Mesendoderm (in vitro differentiated cells): ENCODE measurements around the gene SLC22A9. TPM values are rescaled to one million over a fixed set of nuclear protein-coding genes. Genes with fewer than 3 reads are reported as not detected.
"Not testable (repeated sequence)": the region's sequence is repeated elsewhere in the genome, so short reads cannot be mapped to it uniquely, and the experiment has no call there.

Experiments
- DNase-seq: peaks from one replicate; pipeline ENCODE4 v3.0.0; 2013
- H2AK5ac ChIP-seq: 2 replicates; pipeline ENCODE4 v1.6.1; 2013; ENCODE audit warnings: low read length, inconsistent platforms
- H2BK120ac ChIP-seq: 2 replicates; pipeline ENCODE4 v1.6.1; 2013; ENCODE audit warnings: low read depth, mild to moderate bottlenecking, low read length, moderate library complexity, mixed read lengths
- H2BK15ac ChIP-seq: replicated peaks from 2 replicates; pipeline ENCODE4 v1.6.1; 2013; ENCODE audit warnings: low read depth, mild to moderate bottlenecking, moderate library complexity
- H2BK5ac ChIP-seq: 2 replicates; pipeline ENCODE4 v1.6.1; 2013; ENCODE audit warnings: low read length, inconsistent platforms
- H3K18ac ChIP-seq: 2 replicates; pipeline ENCODE4 v1.6.1; 2013; ENCODE audit warnings: mild to moderate bottlenecking, low read length, mixed read lengths
- H3K23ac ChIP-seq: one replicate; pipeline ENCODE4 v1.6.1; 2013; ENCODE audit warnings: low read length
- H3K27ac ChIP-seq: 2 replicates; pipeline ENCODE4 v1.5.1; 2013; ENCODE audit warnings: low read depth, mild to moderate bottlenecking, inconsistent platforms, low read length, moderate library complexity
- H3K27me3 ChIP-seq: 2 replicates; pipeline ENCODE4 v1.6.1; 2013; ENCODE audit warnings: low read length, control low read depth, mild to moderate bottlenecking, inconsistent platforms; ENCODE audit not compliant: insufficient read depth, poor library complexity
- H3K36me3 ChIP-seq: 2 replicates; pipeline ENCODE4 v1.6.1; 2013; ENCODE audit warnings: low read length, inconsistent platforms; ENCODE audit not compliant: control insufficient read depth, insufficient read depth
- H3K4ac ChIP-seq: one replicate; pipeline ENCODE4 v1.6.1; 2013; ENCODE audit warnings: low read depth, mild to moderate bottlenecking, low read length, moderate library complexity
- H3K4me1 ChIP-seq: 2 replicates; pipeline ENCODE4 v1.6.1; 2013; ENCODE audit warnings: low read depth, low read length, inconsistent platforms; ENCODE audit not compliant: control insufficient read depth
- H3K4me2 ChIP-seq: 2 replicates; pipeline ENCODE4 v1.6.1; 2013; ENCODE audit warnings: low read length
- H3K4me3 ChIP-seq: 2 replicates; pipeline ENCODE4 v1.5.1; 2013; ENCODE audit warnings: mild to moderate bottlenecking, low read length
- H3K56ac ChIP-seq: one replicate; pipeline ENCODE4 v1.6.1; 2013; ENCODE audit warnings: low read length
- H3K79me1 ChIP-seq: 2 replicates; pipeline ENCODE4 v1.6.1; 2013; ENCODE audit warnings: low read length, inconsistent platforms
- H3K79me2 ChIP-seq: 2 replicates; pipeline ENCODE4 v1.6.1; 2013; ENCODE audit warnings: mild to moderate bottlenecking, low read length; ENCODE audit not compliant: control insufficient read depth, insufficient read depth
- H3K9ac ChIP-seq: 2 replicates; pipeline ENCODE4 v1.6.1; 2013; ENCODE audit warnings: low read length, inconsistent platforms
- H4K5ac ChIP-seq: one replicate; pipeline ENCODE4 v1.6.1; 2013; ENCODE audit warnings: low read length
- H4K8ac ChIP-seq: one replicate; pipeline ENCODE4 v1.6.1; 2013; ENCODE audit warnings: low read depth, mild to moderate bottlenecking, control low read depth, low read length, moderate library complexity
- WGBS: extraction: QIAGEN DNeasy Blood & Tissue Kit; methylation state at CpG from one replicate; pipeline ENCODE4 v1.1.7; 2013; ENCODE audit warnings: low lambda C conversion rate, missing lambda C conversion rate; ENCODE audit not compliant: insufficient coverage; ENCODE audit errors: extremely low coverage; 5-methylcytosine and 5-hydroxymethylcytosine counted together
- polyA plus RNA-seq, 2 experiments: library from polyadenylated mRNA; stranded (reverse); fragments of 200-250 nt; gene quantifications; one replicate each; pipeline ENCODE4 v1.2.3, GENCODE V29; 2013

Gene SLC22A9
- polyA plus RNA-seq (2013, experiment 1 of 2): not detected
- polyA plus RNA-seq (2013, experiment 2 of 2): not detected

- Histone ChIP-seq H2BK5ac (no peak within 1 kb of the TSS), H3K23ac (no peak within 1 kb of the TSS), H2BK15ac (no peak within 1 kb of the TSS), H4K8ac (no peak within 1 kb of the TSS), H3K18ac (no peak within 1 kb of the TSS), H4K5ac (no peak within 1 kb of the TSS), H2AK5ac (no peak within 1 kb of the TSS), H3K36me3 (no peaks in the 10 kb centered on the region), H3K79me1 (no peaks in the 10 kb centered on the region), H3K9ac (no peak within 1 kb of the TSS), H3K4ac (no peak within 1 kb of the TSS), H3K4me2 (no peak within 1 kb of the TSS), H3K79me2 (no peaks in the 10 kb centered on the region), H3K4me1 (no peaks in the 10 kb centered on the region), H3K56ac (no peak within 1 kb of the TSS), H3K27ac (no peak within 1 kb of the TSS), H3K27me3 (no peaks in the 10 kb centered on the region), H2BK120ac (no peak within 1 kb of the TSS), H3K4me3 (no peak within 1 kb of the TSS)
- no peak for DNase-seq
- WGBS: no CpG with 5 or more reads among the region's 10 CpGs
These were observed at the start of gene SLC22A9 for GRCh38 chr11:63369165-63369970. SLC22A9 (plus strand) TSS chr11:63369785; CDS start chr11:63370057, 272 bp downstream.

GRCh38 chr11:63321723-63322122 is 47.9 kb upstream of the SLC22A9 start:
- no peak overlapping the region for H2BK120ac ChIP-seq
- H3K27me3 ChIP-seq: no peaks in the 10 kb centered on the region
- no peaks in the 10 kb centered on the region for H3K36me3 ChIP-seq
- H3K56ac ChIP-seq: no peak overlapping the region
- H4K5ac ChIP-seq: no peak overlapping the region
- H3K79me2 ChIP-seq: no peaks in the 10 kb centered on the region
- no peak overlapping the region for H2AK5ac ChIP-seq
- no peak overlapping the region for H2BK5ac ChIP-seq
- H2BK15ac ChIP-seq: no peak overlapping the region
- H3K4me1 ChIP-seq: no peaks in the 10 kb centered on the region
- H3K23ac ChIP-seq: no peak overlapping the region
- H3K27ac ChIP-seq: no peak overlapping the region
- H3K4ac ChIP-seq: no peak overlapping the region
- H3K79me1 ChIP-seq: no peaks in the 10 kb centered on the region
- H3K18ac ChIP-seq: no peak overlapping the region
- no peak for DNase-seq
- H3K4me2 ChIP-seq: no peak overlapping the region
- H3K9ac ChIP-seq: no peak overlapping the region
- H3K4me3 ChIP-seq: no peak overlapping the region
- H4K8ac ChIP-seq: no peak overlapping the region

- H2BK5ac ChIP-seq, DNase-seq, H4K8ac ChIP-seq, H2BK120ac ChIP-seq, H3K4me3 ChIP-seq, H3K18ac ChIP-seq, H3K4ac ChIP-seq, H3K4me2 ChIP-seq, H3K4me1 ChIP-seq, H3K27ac ChIP-seq, H3K27me3 ChIP-seq, H3K79me2 ChIP-seq, H2BK15ac ChIP-seq, H3K23ac ChIP-seq, H3K56ac ChIP-seq, H2AK5ac ChIP-seq, H3K36me3 ChIP-seq, H3K9ac ChIP-seq, H4K5ac ChIP-seq, H3K79me1 ChIP-seq: not testable (repeated sequence)
- WGBS: no CpG with 5 or more reads among the region's 3 CpGs
These were observed 34.5 kb upstream of the SLC22A9 start for GRCh38 chr11:63335089-63335488.

DNA sequence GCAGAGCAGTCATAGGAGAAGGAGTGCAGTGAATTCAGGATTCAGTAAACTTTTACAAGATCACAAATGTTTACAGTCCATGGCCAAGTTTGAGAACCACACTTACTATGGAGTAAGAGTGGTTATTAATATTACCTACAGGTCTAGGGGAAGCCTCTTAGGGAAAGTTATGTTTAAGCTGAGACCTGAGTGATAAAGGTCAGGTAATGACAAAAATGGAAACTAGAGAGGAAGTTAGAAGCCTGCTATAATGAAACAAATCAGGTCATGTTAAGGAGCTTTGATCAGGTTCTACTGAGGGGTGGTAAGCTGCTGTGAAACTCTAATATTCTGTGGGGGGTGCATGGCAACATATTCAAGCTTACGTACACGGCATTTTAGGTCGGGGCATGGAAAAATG is 32.5 kb upstream of the SLC22A9 start:
- no peaks in the 10 kb centered on the region for H3K4me1 ChIP-seq
- no peak overlapping the region for H3K27ac ChIP-seq
- no peak overlapping the region for H4K8ac ChIP-seq
- H3K36me3 ChIP-seq: no peaks in the 10 kb centered on the region
- no peak overlapping the region for H3K4me2 ChIP-seq
- DNase-seq: no peak
- no peaks in the 10 kb centered on the region for H3K79me2 ChIP-seq
- H4K5ac ChIP-seq: no peak overlapping the region
- H3K18ac ChIP-seq: no peak overlapping the region
- no CpG with 5 or more reads among the region's 3 CpGs for WGBS
- H3K23ac ChIP-seq: no peak overlapping the region
- H3K4ac ChIP-seq: no peak overlapping the region
- H3K27me3 ChIP-seq: no peaks in the 10 kb centered on the region
- H2BK5ac ChIP-seq: no peak overlapping the region
- H3K56ac ChIP-seq: no peak overlapping the region
- no peak overlapping the region for H2BK15ac ChIP-seq
- H2AK5ac ChIP-seq: no peak overlapping the region
- no peaks in the 10 kb centered on the region for H3K79me1 ChIP-seq
- H3K9ac ChIP-seq: no peak overlapping the region
- H2BK120ac ChIP-seq: no peak overlapping the region
- H3K4me3 ChIP-seq: no peak overlapping the region

GRCh38 chr11:63343130-63343529 is 26.5 kb upstream of the SLC22A9 start:
- Histone ChIP-seq H2BK120ac (no peak overlapping the region), H3K27me3 (no peaks in the 10 kb centered on the region), H3K56ac (no peak overlapping the region), H4K8ac (no peak overlapping the region), H3K79me2 (no peaks in the 10 kb centered on the region), H3K4me3 (no peak overlapping the region), H2BK15ac (no peak overlapping the region), H3K4me2 (no peak overlapping the region), H4K5ac (no peak overlapping the region), H3K79me1 (no peaks in the 10 kb centered on the region), H3K36me3 (no peaks in the 10 kb centered on the region), H2BK5ac (no peak overlapping the region), H3K4ac (no peak overlapping the region), H3K27ac (no peak overlapping the region), H2AK5ac (no peak overlapping the region), H3K9ac (no peak overlapping the region), H3K18ac (no peak overlapping the region), H3K23ac (no peak overlapping the region), H3K4me1 (no peaks in the 10 kb centered on the region)
- WGBS: no CpG with 5 or more reads among the region's 1 CpG
- DNase-seq: peak; percentile 0

DNA sequence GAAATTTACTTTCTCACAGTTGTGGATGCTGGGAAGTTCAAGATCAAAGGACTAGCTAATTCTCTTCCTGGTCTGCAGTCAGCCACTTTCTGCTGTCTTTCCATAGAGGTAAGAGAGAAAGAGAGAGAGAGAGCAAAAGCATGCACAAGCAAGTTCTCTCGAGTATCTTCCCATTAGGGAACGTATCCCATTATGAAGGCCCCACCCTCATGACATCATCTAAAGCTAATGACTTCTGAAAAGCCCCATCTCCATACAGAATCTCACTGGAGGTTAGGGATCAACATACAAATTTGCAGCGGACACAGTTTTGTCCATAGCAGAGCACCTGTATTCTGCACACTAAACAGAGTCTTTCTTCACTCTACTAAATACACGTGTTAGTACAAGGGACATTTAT is 17.4 kb upstream of the SLC22A9 start:
- no peaks in the 10 kb centered on the region for H3K4me1 ChIP-seq
- H4K8ac ChIP-seq: no peak overlapping the region
- no CpG with 5 or more reads among the region's 4 CpGs for WGBS
- no peak overlapping the region for H3K27ac ChIP-seq
- H3K79me2 ChIP-seq: no peaks in the 10 kb centered on the region
- no peak overlapping the region for H2BK120ac ChIP-seq
- H3K18ac ChIP-seq: no peak overlapping the region
- no peak overlapping the region for H2AK5ac ChIP-seq
- no peak overlapping the region for H2BK15ac ChIP-seq
- no peak overlapping the region for H4K5ac ChIP-seq
- no peak overlapping the region for H3K4ac ChIP-seq
- H3K23ac ChIP-seq: no peak overlapping the region
- H2BK5ac ChIP-seq: no peak overlapping the region
- H3K9ac ChIP-seq: no peak overlapping the region
- H3K56ac ChIP-seq: no peak overlapping the region
- H3K27me3 ChIP-seq: no peaks in the 10 kb centered on the region
- no peak for DNase-seq
- H3K36me3 ChIP-seq: no peaks in the 10 kb centered on the region
- no peak overlapping the region for H3K4me2 ChIP-seq
- no peaks in the 10 kb centered on the region for H3K79me1 ChIP-seq
- H3K4me3 ChIP-seq: no peak overlapping the region
